RPMI8226 (cell line): ENCODE measurements around the gene POLR3B.
"Not testable (repeated sequence)": the region's sequence is repeated elsewhere in the genome, so short reads cannot be mapped to it uniquely, and the experiment has no call there.

Source experiments
- DNase-seq: peaks from one replicate; pipeline ENCODE4 v3.0.0-alpha.2; 2015

Gene POLR3B

GRCh38 chr12:106357549-106358395, at the start of gene POLR3B:
Gene POLR3B, plus strand, starts transcription at chr12:106357748. Its CDS starts 132 bp downstream, at chr12:106357880.
- DNase-seq: peak; percentile 94

DNA sequence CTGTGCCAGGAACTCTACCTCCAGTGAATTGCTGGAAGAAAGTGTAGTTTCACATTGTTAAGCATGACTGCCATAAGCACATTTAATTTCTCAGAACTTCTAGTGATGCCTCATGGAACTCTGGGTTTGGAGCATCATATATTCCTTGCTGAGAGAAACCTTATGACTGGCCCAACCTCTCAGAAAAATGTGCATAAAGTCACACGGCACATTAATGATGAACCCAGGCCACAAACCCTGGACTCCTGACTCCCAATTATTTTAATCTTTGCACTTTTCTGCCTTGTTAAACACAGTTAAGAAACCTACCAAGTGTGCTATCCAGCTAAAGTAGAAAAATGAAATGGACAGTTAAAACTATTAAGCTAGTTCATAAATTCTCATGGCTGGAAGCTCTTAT, 49.4 kb upstream of the POLR3B start:
- DNase-seq: no peak

DNA sequence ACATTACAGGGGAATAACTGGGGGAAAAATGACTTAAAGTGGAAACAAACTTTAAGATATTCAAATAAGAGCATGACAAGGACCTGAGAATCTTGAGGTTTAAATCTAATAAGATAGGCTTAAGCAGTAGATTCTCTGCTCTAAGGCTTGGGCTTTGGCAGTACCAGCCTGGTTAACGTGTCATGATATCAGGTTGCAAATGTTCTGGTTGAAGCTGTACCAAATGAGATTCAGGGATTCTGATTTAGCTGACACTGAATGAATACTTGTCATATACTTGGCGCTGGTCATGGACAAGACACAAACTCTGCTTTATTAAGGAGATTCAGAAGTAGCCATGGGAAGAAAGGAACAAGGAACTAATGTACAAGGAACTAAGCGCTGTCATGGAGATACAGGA, 48.9 kb upstream of the POLR3B start:
- DNase-seq: no peak

GRCh38 chr12:106309671-106310505, 47.7 kb upstream of the POLR3B start:
- no peak for DNase-seq

- no peak for DNase-seq
Measured at GRCh38 chr12:106310687-106311086, 46.9 kb upstream of the POLR3B start.

GRCh38 chr12:106311139-106311538, 46.4 kb upstream of the POLR3B start:
- DNase-seq: no peak

DNA sequence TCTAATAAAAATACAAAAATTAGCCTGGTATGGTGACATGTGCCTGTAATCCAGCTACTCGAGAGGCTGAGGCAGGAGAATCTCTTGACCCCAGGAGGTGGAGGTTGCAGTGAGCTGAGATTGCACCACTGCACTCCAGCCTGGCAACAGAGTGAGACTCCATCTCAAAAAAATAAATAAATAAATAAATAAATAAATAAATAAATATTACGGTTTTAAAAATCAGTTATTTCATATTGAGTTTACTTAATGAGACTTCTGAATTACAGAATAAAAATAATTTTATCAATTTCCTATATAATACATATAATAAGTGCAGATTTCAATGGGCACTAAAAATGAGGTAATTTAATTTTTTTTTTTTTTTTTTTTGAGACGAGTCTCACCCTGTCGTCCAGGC, 44.1 kb upstream of the POLR3B start:
- not testable (repeated sequence) for DNase-seq

DNA sequence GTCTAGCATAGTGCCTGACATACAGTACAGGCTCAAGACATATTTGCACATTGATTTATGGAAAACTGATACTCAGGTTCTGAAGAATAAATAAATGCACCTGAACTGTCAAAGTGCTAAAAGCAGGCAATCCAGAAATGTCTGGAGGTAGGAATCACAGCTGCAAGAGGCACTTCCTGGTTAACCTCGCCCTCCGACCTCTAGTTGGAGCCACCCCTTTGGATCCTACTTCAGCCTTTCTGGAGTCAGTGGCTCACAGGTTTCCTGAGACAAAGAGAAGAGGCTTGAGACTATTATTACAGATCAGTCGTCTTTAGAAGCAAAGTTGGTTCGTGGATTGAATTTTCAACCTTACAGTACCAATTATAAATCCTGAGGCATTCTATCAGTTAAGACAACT, 42.0 kb upstream of the POLR3B start:
- no peak for DNase-seq

DNA sequence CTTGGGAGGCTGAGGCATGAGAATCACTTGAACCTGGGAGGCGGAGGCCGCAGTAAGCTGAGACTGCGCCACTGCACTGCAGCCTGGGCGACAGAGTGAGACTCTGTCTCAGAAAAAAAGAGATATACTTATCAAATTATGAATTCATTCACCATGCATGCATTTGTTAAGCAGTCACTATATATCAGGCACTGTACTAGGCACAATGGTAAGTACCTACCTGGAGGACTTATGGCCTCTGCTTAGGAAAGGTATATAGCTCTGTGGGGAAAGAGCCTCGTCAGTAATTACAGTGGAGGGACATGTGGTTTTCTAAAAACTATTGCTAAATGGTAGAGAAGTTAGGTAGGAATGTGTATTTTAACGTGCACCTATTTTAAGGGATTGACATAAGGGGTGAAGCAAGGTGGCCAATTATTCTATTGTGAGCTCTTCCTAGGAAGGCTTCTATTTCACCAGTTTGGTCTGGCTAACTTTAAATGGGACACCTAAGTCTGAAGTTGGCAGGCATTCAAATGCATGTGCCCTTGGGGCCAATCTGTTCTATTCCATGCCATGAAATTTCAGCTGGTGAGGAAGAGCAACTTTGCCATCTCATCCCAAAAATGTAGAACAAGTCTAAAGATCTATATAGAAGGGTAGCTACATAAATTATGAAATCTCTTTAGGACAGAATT, 40.0 kb upstream of the POLR3B start:
- DNase-seq: no peak

GRCh38 chr12:106321139-106321850, 36.3 kb upstream of the POLR3B start:
- DNase-seq: no peak

- no peak for DNase-seq
Measured at GRCh38 chr12:106323537-106323936, 34.0 kb upstream of the POLR3B start.

- DNase-seq: no peak
Measured at GRCh38 chr12:106327309-106327869, 30.2 kb upstream of the POLR3B start.

- no peak for DNase-seq
Measured at GRCh38 chr12:106328735-106329134, 28.8 kb upstream of the POLR3B start.

DNA sequence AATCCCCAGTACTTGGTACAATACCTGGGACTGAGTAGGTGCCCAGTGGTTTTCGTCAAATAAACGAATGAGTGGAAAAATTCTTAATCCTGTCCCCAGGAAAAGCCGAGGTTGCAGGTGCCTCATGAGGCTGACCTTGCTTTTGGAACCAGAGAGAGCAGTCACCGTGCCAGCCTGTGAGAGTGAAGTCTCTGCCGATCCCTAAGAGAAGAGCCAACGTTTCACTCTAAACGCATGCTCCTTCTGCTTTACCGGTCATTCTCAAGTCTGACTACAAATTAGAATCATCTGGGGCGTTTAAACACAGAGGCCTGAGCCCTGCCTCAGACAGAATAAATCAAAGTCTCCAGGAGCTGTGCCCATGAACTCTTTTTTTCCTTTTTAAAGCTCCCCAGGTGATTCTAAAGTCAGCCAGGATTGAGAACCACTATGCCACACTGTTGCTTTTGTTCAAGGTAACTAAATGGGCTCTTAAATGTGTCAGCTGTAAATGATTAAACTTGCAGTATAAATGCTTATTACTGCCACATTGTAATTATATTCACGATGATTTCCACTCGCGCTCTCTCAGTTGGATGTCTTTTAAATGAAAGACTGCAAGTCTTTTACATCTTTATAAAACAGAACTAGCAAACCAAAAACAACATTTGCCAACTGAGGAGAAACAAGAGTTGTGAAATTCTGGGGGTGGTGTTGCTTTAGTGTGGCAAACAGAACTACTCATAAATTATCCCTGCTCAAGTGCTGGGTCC, 28.1 kb upstream of the POLR3B start:
- no peak for DNase-seq

DNA sequence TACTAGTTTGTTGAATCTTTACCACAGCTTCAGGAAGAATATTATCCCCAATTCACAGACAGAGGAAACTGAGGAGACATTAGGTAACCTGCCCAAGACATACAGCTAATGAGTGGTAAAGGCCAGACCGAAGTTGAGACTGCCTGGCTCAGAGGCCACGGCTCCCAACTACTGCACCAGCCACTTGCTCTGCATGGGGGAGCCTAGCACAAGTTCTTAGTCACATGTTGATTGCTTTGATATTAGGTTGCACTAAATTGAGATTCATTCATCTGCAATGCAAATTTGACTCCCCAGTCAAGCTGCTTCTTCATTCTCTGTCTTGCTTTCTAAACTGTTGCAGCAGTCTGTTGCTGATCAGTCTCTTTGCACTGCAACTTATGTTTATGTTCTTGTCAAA, 25.9 kb upstream of the POLR3B start:
- DNase-seq: no peak

- no peak for DNase-seq
Measured at GRCh38 chr12:106332536-106332935, 25.0 kb upstream of the POLR3B start.

GRCh38 chr12:106333010-106333409, 24.5 kb upstream of the POLR3B start:
- DNase-seq: no peak

- DNase-seq: no peak
Measured at GRCh38 chr12:106333756-106334155, 23.8 kb upstream of the POLR3B start.

- no peak for DNase-seq
Measured at GRCh38 chr12:106341086-106341877, 16.3 kb upstream of the POLR3B start.

GRCh38 chr12:106342397-106343213, 14.9 kb upstream of the POLR3B start:
- no peak for DNase-seq
